Activated CD4-positive, alpha-beta T cell treated with anti-CD3 and anti-CD28 coated beads, Interleukin-2, amount 10 ng/mL, durations not matched to agents 7 days and 5 days (primary cell): ENCODE data around the gene RNF123. TPM values are rescaled to one million over a fixed set of nuclear protein-coding genes. Genes with fewer than 3 reads are reported as not detected.
A peak's percentile ranks its signal among the peaks of the same experiment; 100 is the strongest.

Experiments used
- CTCF ChIA-PET: fragments of 350-600 bp; sonication (Branson Sonifier 250); formaldehyde crosslinking; loops from one replicate; lab custom pipeline; 2021; ENCODE audit warnings: antibody characterized with exemption; lab: Charles Lee
- POLR2A ChIA-PET: fragments of 350-600 bp; sonication (Branson Sonifier 250); formaldehyde crosslinking; loops from one replicate; lab custom pipeline; 2021; ENCODE audit warnings: antibody characterized with exemption; lab: Charles Lee
- DNase-seq: peaks from one replicate; pipeline ENCODE4 v3.0.0-alpha.2; 2020
- H3K27ac Mint-ChIP-seq: one replicate; pipeline ENCODE4 v1.8.0; 2021; ENCODE audit warnings: mild to moderate bottlenecking, moderate library complexity, mixed read lengths
- H3K27me3 Mint-ChIP-seq: one replicate; pipeline ENCODE4 v1.8.0; 2021; ENCODE audit warnings: mixed read lengths
- H3K36me3 Mint-ChIP-seq: one replicate; pipeline ENCODE4 v1.8.0; 2021; ENCODE audit warnings: low read depth, mixed read lengths
- H3K4me1 Mint-ChIP-seq: one replicate; pipeline ENCODE4 v1.8.0; 2021; ENCODE audit warnings: mixed read lengths
- H3K4me3 Mint-ChIP-seq: one replicate; pipeline ENCODE4 v1.8.0; 2021; ENCODE audit warnings: mild to moderate bottlenecking, moderate library complexity, mixed read lengths
- H3K9me3 Mint-ChIP-seq: one replicate; pipeline ENCODE4 v1.8.0; 2021; ENCODE audit warnings: mixed read lengths
- total RNA-seq, 2 experiments: library from RNA; stranded (reverse); gene quantifications; one replicate each; pipeline ENCODE4 v1.2.3, GENCODE V29; 2021

Gene RNF123
- total RNA-seq, 2 experiments from 2014 or later: 47.5 to 49.2 TPM

- Mint-ChIP-seq H3K27me3 (no peaks in the 10 kb centered on the region), H3K4me1 (no peaks in the 10 kb centered on the region), H3K9me3 (no peaks in the 10 kb centered on the region), H3K27ac (no peak overlapping the region), H3K36me3 (no peaks in the 10 kb centered on the region), H3K4me3 (no peak overlapping the region)
- POLR2A ChIA-PET: no interaction called here
- no peak for DNase-seq
- CTCF ChIA-PET: interaction anchor here (0.6 to 2.0 kb wide), 7 partner anchors 11 to 396 kb away, joined by 3 to 9 read pairs (median 3); partner anchors contain the start of gene AMIGO3
These were observed 11.2 kb downstream of the RNF123 start for GRCh38 chr3:49700453-49701128.

GRCh38 chr3:49701388-49702077, 12.2 kb downstream of the RNF123 start:
- Mint-ChIP-seq H3K27ac (no peak overlapping the region), H3K36me3 (no peaks in the 10 kb centered on the region)
- CTCF ChIA-PET: interaction anchor here (0.6 to 2.0 kb wide), 7 partner anchors 10 to 395 kb away, joined by 3 to 9 read pairs (median 3); partner anchors contain the start of gene AMIGO3

GRCh38 chr3:49702672-49703071, 13.3 kb downstream of the RNF123 start:
- no peaks in the 10 kb centered on the region for H3K36me3 Mint-ChIP-seq
- POLR2A ChIA-PET: no interaction called here

More at GRCh38 chr3:49701388-49702077, 12.2 kb downstream of the RNF123 start:
- POLR2A ChIA-PET: no interaction called here
- no peaks in the 10 kb centered on the region for H3K27me3 Mint-ChIP-seq
- H3K4me1 Mint-ChIP-seq: no peaks in the 10 kb centered on the region
- H3K9me3 Mint-ChIP-seq: no peaks in the 10 kb centered on the region
- DNase-seq: no peak
- H3K4me3 Mint-ChIP-seq: no peak overlapping the region

GRCh38 chr3:49703443-49703927, 14.1 kb downstream of the RNF123 start:
- DNase-seq: peak; percentile 77
- H3K9me3 Mint-ChIP-seq: no peaks in the 10 kb centered on the region
- H3K4me3 Mint-ChIP-seq: no peak overlapping the region
- H3K27ac Mint-ChIP-seq: no peak overlapping the region
- POLR2A ChIA-PET: no interaction called here
- H3K36me3 Mint-ChIP-seq: no peaks in the 10 kb centered on the region
- H3K4me1 Mint-ChIP-seq: no peaks in the 10 kb centered on the region
- CTCF ChIA-PET: interaction anchor here (0.6 to 1.6 kb wide), 8 partner anchors 9 to 209 kb away, joined by 3 to 5 read pairs (median 4); partner anchors contain the start of gene INKA1
- H3K27me3 Mint-ChIP-seq: no peaks in the 10 kb centered on the region

More at GRCh38 chr3:49702672-49703071, 13.3 kb downstream of the RNF123 start:
- no peaks in the 10 kb centered on the region for H3K9me3 Mint-ChIP-seq
- H3K27me3 Mint-ChIP-seq: no peaks in the 10 kb centered on the region
- no peak for DNase-seq
- no peak overlapping the region for H3K27ac Mint-ChIP-seq
- H3K4me1 Mint-ChIP-seq: no peaks in the 10 kb centered on the region
- CTCF ChIA-PET: interaction anchor here (0.6 to 1.5 kb wide), 2 partner anchors 136 to 581 kb away, joined by 3 to 4 read pairs; no protein-coding TSS in a partner anchor
- H3K4me3 Mint-ChIP-seq: no peak overlapping the region

GRCh38 chr3:49703956-49704355, 14.6 kb downstream of the RNF123 start:
- no peak for DNase-seq
- Mint-ChIP-seq H3K27ac (no peak overlapping the region), H3K4me1 (no peaks in the 10 kb centered on the region), H3K4me3 (no peak overlapping the region), H3K9me3 (no peaks in the 10 kb centered on the region), H3K36me3 (no peaks in the 10 kb centered on the region), H3K27me3 (no peaks in the 10 kb centered on the region)
- ChIA-PET POLR2A (no interaction called here), CTCF (interaction anchor here (0.6 to 1.6 kb wide), 6 partner anchors 9 to 137 kb away, joined by 3 to 4 read pairs (median 4); partner anchors contain the start of gene INKA1)

GRCh38 chr3:49704629-49705028, 15.3 kb downstream of the RNF123 start:
- Mint-ChIP-seq H3K27me3 (no peaks in the 10 kb centered on the region), H3K9me3 (no peaks in the 10 kb centered on the region), H3K27ac (no peak overlapping the region), H3K4me1 (no peaks in the 10 kb centered on the region), H3K4me3 (no peak overlapping the region), H3K36me3 (no peaks in the 10 kb centered on the region)
- POLR2A ChIA-PET: interaction anchor here (0.6 kb wide), 1 partner anchor 13 kb away, joined by 4 read pairs; no protein-coding TSS in a partner anchor
- DNase-seq: no peak
- CTCF ChIA-PET: interaction anchor here (1.5 to 1.6 kb wide), 2 partner anchors 8 to 138 kb away, joined by 3 to 4 read pairs; no protein-coding TSS in a partner anchor

GRCh38 chr3:49705390-49705960, 16.1 kb downstream of the RNF123 start:
- DNase-seq: no peak
- H3K27ac Mint-ChIP-seq: no peak overlapping the region
- H3K4me1 Mint-ChIP-seq: no peaks in the 10 kb centered on the region
- ChIA-PET CTCF (no interaction called here), POLR2A (interaction anchor here (0.6 kb wide), 1 partner anchor 11 kb away, joined by 3 read pairs; no protein-coding TSS in a partner anchor)
- no peaks in the 10 kb centered on the region for H3K9me3 Mint-ChIP-seq
- H3K36me3 Mint-ChIP-seq: no peaks in the 10 kb centered on the region
- no peak overlapping the region for H3K4me3 Mint-ChIP-seq
- no peaks in the 10 kb centered on the region for H3K27me3 Mint-ChIP-seq

- Mint-ChIP-seq H3K9me3 (no peaks in the 10 kb centered on the region), H3K4me1 (peaks cover 5% of the 10 kb centered on the region), H3K36me3 (no peaks in the 10 kb centered on the region), H3K4me3 (no peak overlapping the region), H3K27ac (no peak overlapping the region), H3K27me3 (no peaks in the 10 kb centered on the region)
- POLR2A ChIA-PET: no interaction called here
- CTCF ChIA-PET: interaction anchor here (0.9 kb wide), 1 partner anchor 12 kb away, joined by 3 read pairs; no protein-coding TSS in a partner anchor
- DNase-seq: no peak
These were observed 17.2 kb downstream of the RNF123 start for GRCh38 chr3:49706456-49707112.

- Mint-ChIP-seq H3K36me3 (peaks cover 1% of the 10 kb centered on the region), H3K4me3 (no peak overlapping the region), H3K27me3 (no peaks in the 10 kb centered on the region), H3K9me3 (no peaks in the 10 kb centered on the region), H3K4me1 (peaks cover 9% of the 10 kb centered on the region), H3K27ac (no peak overlapping the region)
- no peak for DNase-seq
- CTCF ChIA-PET: interaction anchor here (1.1 kb wide), 1 partner anchor 11 kb away, joined by 3 read pairs; no protein-coding TSS in a partner anchor
- POLR2A ChIA-PET: no interaction called here
These were observed 17.7 kb downstream of the RNF123 start for GRCh38 chr3:49707113-49707480.

GRCh38 chr3:49709852-49710251, 20.5 kb downstream of the RNF123 start:
- no peak overlapping the region for H3K27ac Mint-ChIP-seq
- DNase-seq: no peak
- H3K4me1 Mint-ChIP-seq: peaks cover 23% of the 10 kb centered on the region
- no peaks in the 10 kb centered on the region for H3K9me3 Mint-ChIP-seq
- POLR2A ChIA-PET: no interaction called here
- CTCF ChIA-PET: no interaction called here
- H3K27me3 Mint-ChIP-seq: no peaks in the 10 kb centered on the region
- no peak overlapping the region for H3K4me3 Mint-ChIP-seq
- peaks cover 1% of the 10 kb centered on the region for H3K36me3 Mint-ChIP-seq

- DNase-seq: no peak
- Mint-ChIP-seq H3K4me1 (peaks cover 23% of the 10 kb centered on the region), H3K27me3 (no peaks in the 10 kb centered on the region), H3K27ac (peak overlapping the region; percentile 47), H3K4me3 (no peak overlapping the region), H3K36me3 (peaks cover 1% of the 10 kb centered on the region), H3K9me3 (no peaks in the 10 kb centered on the region)
- ChIA-PET POLR2A (no interaction called here), CTCF (interaction anchor here (0.6 to 2.5 kb wide), 3 partner anchors 10 to 638 kb away, joined by 3 to 11 read pairs (median 4); no protein-coding TSS in a partner anchor)
These were observed 22.1 kb downstream of the RNF123 start for GRCh38 chr3:49711489-49711888.

GRCh38 chr3:49712166-49712565, 22.8 kb downstream of the RNF123 start:
- H3K4me1 Mint-ChIP-seq: peaks cover 23% of the 10 kb centered on the region

More at GRCh38 chr3:49712166-49712565, 22.8 kb downstream of the RNF123 start:
- Mint-ChIP-seq H3K4me3 (no peak overlapping the region), H3K27ac (peak overlapping the region; percentile 77), H3K9me3 (no peaks in the 10 kb centered on the region), H3K36me3 (peaks cover 1% of the 10 kb centered on the region), H3K27me3 (no peaks in the 10 kb centered on the region)
- CTCF ChIA-PET: interaction anchor here (0.6 to 2.5 kb wide), 3 partner anchors 9 to 638 kb away, joined by 3 to 11 read pairs (median 3); no protein-coding TSS in a partner anchor
- POLR2A ChIA-PET: no interaction called here
- no peak for DNase-seq
